Upper lobe of left lung (tissue), 6 donors: ENCODE results near the gene TIMP2. TPM values are rescaled to one million over a fixed set of nuclear protein-coding genes. Genes with fewer than 3 reads are reported as not detected.

Experiments used
- ATAC-seq, 2 donors: fragments of 200-7000 bp; cut with Tn5 transposase; one replicate each; pipeline ENCODE4 v1.9.1; 2022; ENCODE audit warnings: mild to moderate bottlenecking in 2 of 2, moderate library complexity in 2 of 2; ENCODE audit not compliant: low FRiP score in 2 of 2
- DNase-seq, 2 donors: peaks; one replicate each; pipeline ENCODE4 v3.0.0-alpha.2; 2019 to 2020
- H3K27ac ChIP-seq, 4 donors: fragments of 200-600 bp; sonication (generic); one replicate each; pipeline ENCODE4 v1.5.1; 2016 to 2019
- H3K27me3 ChIP-seq, 4 donors: fragments of 200-600 bp; sonication (generic); one replicate each; pipeline ENCODE4 v1.5.1; 2017 to 2019
- H3K36me3 ChIP-seq, 4 donors: fragments of 200-600 bp; sonication (generic); one replicate each; pipeline ENCODE4 v1.5.1; 2016 to 2019
- H3K4me1 ChIP-seq, 4 donors: fragments of 200-600 bp; sonication (generic); one replicate each; pipeline ENCODE4 v1.5.1; 2018 to 2019
- H3K4me3 ChIP-seq, 4 donors: fragments of 200-600 bp; sonication (generic); one replicate each; pipeline ENCODE4 v1.5.1; 2017 to 2019; ENCODE audit warnings: mild to moderate bottlenecking in 2 of 4, moderate library complexity in 1 of 4
- H3K9me3 ChIP-seq, 4 donors: fragments of 200-600 bp; sonication (generic); one replicate each; pipeline ENCODE4 v1.5.1; 2018 to 2019
- CTCF ChIP-seq, 6 experiments: fragments of 450-650 bp in 4 of 6; fragments of 200-600 bp in 2 of 6; sonication (generic) in 2 of 6; IDR thresholded peaks; one replicate each; pipeline ENCODE4 v1.5.1; 2016 to 2019; ENCODE audit warnings: antibody characterized with exemption in 6 of 6
- EP300 ChIP-seq, 4 donors: sonication (generic); formaldehyde crosslinking; IDR thresholded peaks; one replicate each; pipeline ENCODE4 v1.5.1; 2017; ENCODE audit warnings: antibody characterized with exemption in 4 of 4, control low read depth in 2 of 4
- POLR2A ChIP-seq, 4 donors: fragments of 450-650 bp; IDR thresholded peaks; one replicate each; pipeline ENCODE4 v1.5.1; 2016 to 2017; ENCODE audit warnings: antibody characterized with exemption in 4 of 4, mild to moderate bottlenecking in 2 of 4
- POLR2AphosphoS5 ChIP-seq, 2 donors: sonication (generic); formaldehyde crosslinking; IDR thresholded peaks; one replicate each; pipeline ENCODE4 v1.5.1; 2017; ENCODE audit warnings: antibody characterized with exemption in 2 of 2
- WGBS, 2 donors: methylation state at CpG; one replicate each; pipeline ENCODE4 v1.1.5; 2017 to 2018; 5-methylcytosine and 5-hydroxymethylcytosine counted together
- total RNA-seq, 6 donors: library from RNA; depleted of rRNA in 4 of 6; stranded (reverse); fragments of >200 nt in 4 of 6; gene quantifications; one replicate each; pipeline versions ENCODE4 v1.1.0 to v1.2.1, GENCODE V29; 2016 to 2021
- donor health status: DM: no; HTN: no; CAD: no; lungs with moderate emphysema.
- donor health status: DM: no; HTN: yes; CAD: no; lungs with severe emphysema.

TIMP2 gene
- total RNA-seq, 6 donors from 2014 or later, result 60.8 to 313 (median 145) TPM

- no peak for TF ChIP-seq POLR2AphosphoS5 (IDR thresholded peaks at IDR 0.05)
- no peak for TF ChIP-seq EP300 (IDR thresholded peaks at IDR 0.05)
- TF ChIP-seq CTCF (IDR thresholded peaks at IDR 0.05), result no peak
- TF ChIP-seq POLR2A (IDR thresholded peaks at IDR 0.05), result no peak
- no peaks in the 10 kb centered on the region for H3K9me3 ChIP-seq
- 92 to 98% methylated on average over 3 of the region's 3 CpGs for WGBS, 2 donors
- H3K4me1 ChIP-seq, result no peaks in the 10 kb centered on the region
- H3K36me3 ChIP-seq, result no peaks in the 10 kb centered on the region
- DNase-seq (no peak), ATAC-seq (no peak)
- no peak overlapping the region for H3K4me3 ChIP-seq
- no peak overlapping the region for H3K27ac ChIP-seq
- H3K27me3 ChIP-seq, result no peaks in the 10 kb centered on the region
Measured at GRCh38 chr17:78847052-78847451, 78.1 kb downstream of the TIMP2 start.

GRCh38 chr17:78844301-78845005 is 80.7 kb downstream of the TIMP2 start:
- Histone ChIP-seq H3K9me3 (no peaks in the 10 kb centered on the region), H3K27me3 (no peaks in the 10 kb centered on the region), H3K27ac (no peak overlapping the region), H3K4me3 (no peak overlapping the region), H3K4me1 (peaks cover 8 to 13% (median 9%) of the 10 kb centered on the region in 4 donors), H3K36me3 (no peaks in the 10 kb centered on the region)
- WGBS, 2 donors, result 63 to 74% methylated on average over 9 of the region's 9 CpGs
- ATAC-seq, result no peak
- no peak for DNase-seq
- TF ChIP-seq EP300 (IDR thresholded peaks at IDR 0.05) (no peak), CTCF (IDR thresholded peaks at IDR 0.05) (no peak), POLR2A (IDR thresholded peaks at IDR 0.05) (no peak), POLR2AphosphoS5 (IDR thresholded peaks at IDR 0.05) (no peak)

DNA sequence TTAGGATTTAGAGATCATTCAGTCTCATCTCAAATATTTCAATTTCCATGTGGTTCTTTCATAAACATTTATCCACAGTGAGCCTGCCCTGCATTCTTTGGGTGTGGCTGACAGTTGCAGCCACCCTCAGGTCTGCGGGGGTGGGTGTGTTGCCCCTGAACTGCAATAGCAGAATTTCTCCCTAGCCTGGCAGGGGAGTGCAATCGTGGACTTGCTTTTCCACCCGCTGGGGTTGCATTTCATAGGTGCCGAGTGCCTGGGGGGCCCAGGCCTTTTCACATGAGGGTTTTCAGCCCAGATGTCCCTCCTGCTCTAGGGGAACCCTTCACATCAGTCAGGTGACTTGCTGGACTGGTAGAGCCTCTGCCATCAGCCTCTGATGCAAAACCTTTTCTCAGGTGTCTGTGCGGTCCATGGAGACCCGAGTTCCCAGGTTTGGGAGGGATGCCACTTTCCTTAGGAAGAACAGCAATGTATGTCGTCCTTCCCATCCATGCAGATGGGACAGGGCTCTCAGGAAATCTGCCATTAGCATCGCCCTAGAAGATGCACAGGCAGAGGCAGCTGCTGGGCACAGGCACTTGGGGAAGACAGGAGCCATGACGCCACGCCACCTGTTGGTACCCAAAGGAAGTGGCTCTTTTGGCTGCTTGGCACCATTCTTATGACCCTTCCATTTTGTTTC is 82.2 kb downstream of the TIMP2 start:
- Histone ChIP-seq H3K4me1 (peaks cover 20 to 27% (median 22%) of the 10 kb centered on the region in 4 donors), H3K4me3 (no peak overlapping the region), H3K9me3 (no peaks in the 10 kb centered on the region), H3K27me3 (no peaks in the 10 kb centered on the region), H3K36me3 (peaks cover 0 to 4% (median 0%) of the 10 kb centered on the region in 4 donors), H3K27ac (no peak overlapping the region)
- WGBS, 2 donors, result 65 to 72% methylated on average over 5 to 10 of the region's 10 CpGs
- ATAC-seq (no peak), DNase-seq (peak in 1 of 2 donors; percentile 51)
- TF ChIP-seq POLR2A (IDR thresholded peaks at IDR 0.05) (no peak), EP300 (IDR thresholded peaks at IDR 0.05) (no peak), POLR2AphosphoS5 (IDR thresholded peaks at IDR 0.05) (no peak), CTCF (IDR thresholded peaks at IDR 0.05) (peak; percentile 27 to 62 (median 48))

GRCh38 chr17:78840780-78841611 is 84.2 kb downstream of the TIMP2 start, which contains the start of gene USP36:
USP36 (minus strand) TSS chr17:78840814; CDS start chr17:78836363, 4,451 bp downstream.
- ATAC-seq (peak; percentile 98), DNase-seq (peak; percentile 99)
- 0% methylated on average over 3 to 33 of the region's 74 CpGs for WGBS, 2 donors
- H3K4me1 ChIP-seq, result peaks cover 20 to 34% (median 25%) of the 10 kb centered on the region in 4 donors
- H3K27ac ChIP-seq, result peak within 1 kb of the TSS; percentile 98 to 100 (median 99)
- H3K9me3 ChIP-seq, result no peaks in the 10 kb centered on the region
- H3K4me3 ChIP-seq, result peak within 1 kb of the TSS; percentile 78 to 99 (median 94)
- H3K27me3 ChIP-seq, result no peaks in the 10 kb centered on the region
- TF ChIP-seq EP300 (IDR thresholded peaks at IDR 0.05) (peak in 3 of 4 donors; percentile 15 to 99 (median 87)), POLR2A (IDR thresholded peaks at IDR 0.05) (peak; percentile 85 to 99 (median 94)), POLR2AphosphoS5 (IDR thresholded peaks at IDR 0.05) (peak; percentile 98 to 99), CTCF (IDR thresholded peaks at IDR 0.05) (peak in 4 of 6 experiments; percentile 40 to 66 (median 50))
- peaks cover 11 to 24% (median 14%) of the 10 kb centered on the region in 4 donors for H3K36me3 ChIP-seq
